Stimulated activated CD8-positive, alpha-beta memory T cell treated with anti-CD3 and anti-CD28 coated beads, Interleukin-15, amount 100 ng/mL, for 4 hours (primary cell): ENCODE measurements around the gene FAM83C.

Source experiments
- DNase-seq, 2 donors: peaks; one replicate each; pipeline ENCODE4 v3.0.0-alpha.2; 2020; ENCODE audit warnings: low read depth in 2 of 2

FAM83C gene

DNA sequence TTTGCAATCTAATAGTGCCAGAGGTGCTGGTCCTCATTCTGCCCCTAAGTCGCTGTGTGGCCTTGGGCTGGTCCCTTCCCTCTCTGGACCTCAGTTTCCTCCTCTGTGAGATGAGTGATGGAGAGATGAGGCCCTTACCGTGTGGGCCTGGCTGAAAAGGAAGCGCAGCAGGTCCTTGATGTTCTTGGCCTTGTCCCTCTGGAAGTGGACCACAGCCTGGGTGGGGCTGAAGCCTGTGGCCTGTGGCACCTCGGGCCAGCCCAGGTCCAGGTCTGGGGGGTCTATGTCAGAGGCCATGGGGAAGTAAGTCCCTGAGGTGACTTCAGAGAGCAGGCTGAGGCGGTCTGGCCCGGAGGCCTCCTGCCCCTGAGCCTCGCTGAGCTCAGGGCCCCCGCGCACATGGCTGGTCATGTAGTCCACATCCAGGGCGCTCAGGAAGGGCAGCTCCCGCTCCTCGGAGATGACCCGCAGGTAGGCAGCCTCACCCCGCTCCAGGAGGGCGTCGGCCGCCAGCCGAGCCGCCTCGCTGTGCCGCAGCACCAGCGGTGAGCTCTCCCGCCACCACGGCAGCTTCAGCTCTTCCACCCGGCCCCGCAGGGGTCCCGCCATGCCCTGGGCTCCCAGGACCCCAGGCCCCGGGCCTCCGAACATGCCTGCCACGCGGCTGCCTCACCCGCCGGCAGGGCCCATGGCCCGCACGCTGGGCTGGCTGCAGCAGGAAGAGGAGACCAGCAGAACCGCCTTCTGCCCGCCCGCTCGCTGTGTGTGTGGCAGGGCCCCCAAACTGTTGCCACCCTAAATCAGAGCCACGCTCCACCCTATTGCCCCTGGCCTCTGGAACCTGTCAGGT, at the start of gene FAM83C:
Gene FAM83C, minus strand, starts transcription at position 772 of the 850 bp plus-strand sequence. Its CDS starts 121 bp downstream, at position 651.
- no peak for DNase-seq

DNA sequence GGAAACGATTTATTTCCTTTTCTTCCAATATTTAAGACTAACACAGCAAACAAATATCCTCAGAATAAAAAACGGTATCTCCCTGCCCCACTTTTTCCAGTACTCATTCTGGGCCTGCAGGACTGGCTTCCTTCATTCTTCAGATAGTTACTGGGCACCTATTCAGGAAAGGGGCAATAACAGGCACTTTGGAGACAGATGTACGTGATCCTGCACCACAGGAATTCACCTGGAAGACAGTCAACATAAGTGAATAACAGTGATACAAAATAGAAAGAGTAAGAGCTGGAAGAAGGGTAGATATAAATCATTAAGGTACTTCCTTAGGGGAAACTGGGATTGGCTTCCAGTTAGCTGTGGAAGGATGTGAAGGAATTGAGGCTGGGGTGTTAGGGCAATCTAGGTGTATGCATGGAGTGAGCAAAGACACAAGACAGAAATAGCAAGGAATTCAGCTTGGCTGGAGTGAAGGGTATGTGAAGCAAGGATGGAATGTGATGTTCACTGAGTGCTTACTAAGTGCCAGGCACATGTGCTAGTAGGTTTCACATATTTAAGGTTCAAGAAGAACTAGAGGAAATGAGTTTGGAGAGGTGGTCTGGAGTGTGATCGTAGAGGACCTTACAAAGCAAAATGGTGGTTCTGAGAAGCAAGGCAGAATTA, 49.3 kb upstream of the FAM83C start:
- DNase-seq: no peak

DNA sequence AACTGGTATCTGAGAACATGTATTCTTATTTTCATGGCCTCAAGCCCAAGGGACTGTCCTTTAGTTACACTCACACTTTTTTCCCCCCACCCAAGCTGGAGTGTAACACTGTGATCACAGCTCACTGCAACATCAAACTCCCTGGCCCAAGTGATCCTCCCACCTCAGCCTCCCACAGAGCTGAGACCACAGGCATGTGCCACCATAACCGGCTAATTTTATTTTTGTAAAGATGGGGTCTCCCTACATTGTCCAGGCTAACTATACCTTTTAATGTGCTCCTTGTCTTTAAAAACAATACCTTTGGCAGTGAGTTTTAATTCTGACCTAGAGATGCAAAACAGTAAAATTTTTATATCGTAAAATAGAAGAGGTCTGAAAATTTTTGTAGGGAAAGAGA, 48.2 kb upstream of the FAM83C start:
- DNase-seq: no peak

DNA sequence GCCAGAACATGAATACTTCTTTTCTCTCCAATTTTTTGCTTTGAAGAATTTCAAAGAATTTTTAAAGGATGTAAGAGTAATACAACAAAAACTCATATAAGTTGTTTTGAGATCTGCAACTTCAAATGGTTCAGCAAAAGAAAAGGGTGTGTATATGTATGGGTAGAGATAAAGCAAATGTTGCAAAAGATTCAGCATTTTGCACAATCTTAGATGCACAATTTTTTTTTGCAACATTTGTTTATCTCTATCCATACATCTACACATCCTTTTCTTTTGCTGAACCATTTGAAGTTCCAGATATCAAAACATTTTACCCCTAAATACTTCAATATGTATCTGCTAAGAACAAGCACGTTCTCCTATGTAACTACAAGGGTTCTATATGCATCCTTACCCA, 47.4 kb upstream of the FAM83C start:
- no peak for DNase-seq

DNA sequence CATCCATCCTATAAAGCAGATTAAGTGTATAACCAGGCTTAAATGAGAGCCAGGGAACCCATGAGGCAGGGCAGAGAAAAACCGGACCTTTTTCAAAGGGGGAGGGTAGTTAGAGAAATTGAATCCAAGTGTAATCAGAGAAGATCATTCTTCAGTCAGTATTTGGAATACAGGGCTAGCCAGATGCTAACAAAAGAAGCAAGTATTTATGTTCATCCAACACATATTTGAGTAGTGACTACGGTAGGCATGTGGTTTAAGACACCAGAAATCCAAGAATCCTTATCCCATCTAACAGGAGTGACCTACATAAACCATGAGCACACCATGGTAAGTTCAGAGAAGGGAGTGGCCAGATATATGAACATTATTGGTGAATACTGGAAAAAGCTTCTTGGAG, 46.8 kb upstream of the FAM83C start:
- no peak for DNase-seq

DNA sequence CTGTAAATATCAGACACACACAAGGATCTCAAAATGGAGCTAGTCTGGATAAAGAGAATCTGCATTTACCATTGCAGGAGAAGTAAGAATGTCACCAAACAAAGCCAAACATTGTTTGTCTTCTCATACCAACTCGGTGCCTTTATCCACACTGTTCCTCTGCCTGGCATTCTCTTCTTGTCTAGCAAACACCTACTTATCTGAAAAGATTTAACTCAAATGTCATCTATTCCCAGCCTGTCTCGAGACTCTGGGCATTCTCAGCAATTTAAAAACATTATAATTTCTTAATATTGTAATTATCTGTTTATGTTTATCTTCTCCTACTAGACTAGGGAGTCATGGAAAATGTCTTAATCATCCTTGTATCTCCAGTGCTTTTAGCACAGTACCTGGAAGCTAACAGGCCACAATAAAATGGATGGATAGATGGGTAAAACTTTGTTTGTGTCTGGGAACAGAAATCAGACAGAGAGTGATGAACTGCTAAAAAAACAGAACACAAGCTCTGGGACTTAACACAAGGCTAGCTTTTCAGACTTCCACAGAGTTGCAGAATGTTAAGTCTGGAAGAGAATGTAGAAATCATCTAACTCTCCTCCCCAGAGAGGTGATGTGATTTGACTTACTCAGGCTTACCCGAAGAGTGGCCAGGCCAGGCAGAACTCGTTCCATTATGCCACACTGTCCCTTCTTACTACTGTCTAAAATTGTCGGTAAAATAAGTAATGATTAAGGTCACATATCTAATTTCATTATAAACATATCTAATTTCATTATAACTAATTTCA, 42.3 kb upstream of the FAM83C start:
- DNase-seq: no peak

DNA sequence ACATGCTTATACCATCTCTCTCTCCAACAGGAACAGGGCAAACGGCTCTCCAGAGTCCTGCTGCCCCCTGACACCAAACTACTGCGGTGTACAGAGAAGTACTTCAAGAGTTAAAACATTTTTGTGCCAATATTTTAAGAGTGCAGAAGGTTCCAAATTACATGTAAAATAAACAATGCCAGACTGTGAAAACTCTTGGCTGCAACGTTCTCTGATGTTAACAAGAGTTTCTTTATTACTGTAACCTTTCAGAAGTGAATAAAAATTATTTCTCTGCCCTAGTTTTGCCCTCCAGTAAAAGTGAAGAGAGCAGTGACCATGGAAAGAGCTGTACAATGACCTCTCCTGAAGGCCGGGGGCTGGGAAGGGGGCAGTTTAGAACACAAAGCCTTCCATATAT, 41.4 kb upstream of the FAM83C start:
- no peak for DNase-seq

DNA sequence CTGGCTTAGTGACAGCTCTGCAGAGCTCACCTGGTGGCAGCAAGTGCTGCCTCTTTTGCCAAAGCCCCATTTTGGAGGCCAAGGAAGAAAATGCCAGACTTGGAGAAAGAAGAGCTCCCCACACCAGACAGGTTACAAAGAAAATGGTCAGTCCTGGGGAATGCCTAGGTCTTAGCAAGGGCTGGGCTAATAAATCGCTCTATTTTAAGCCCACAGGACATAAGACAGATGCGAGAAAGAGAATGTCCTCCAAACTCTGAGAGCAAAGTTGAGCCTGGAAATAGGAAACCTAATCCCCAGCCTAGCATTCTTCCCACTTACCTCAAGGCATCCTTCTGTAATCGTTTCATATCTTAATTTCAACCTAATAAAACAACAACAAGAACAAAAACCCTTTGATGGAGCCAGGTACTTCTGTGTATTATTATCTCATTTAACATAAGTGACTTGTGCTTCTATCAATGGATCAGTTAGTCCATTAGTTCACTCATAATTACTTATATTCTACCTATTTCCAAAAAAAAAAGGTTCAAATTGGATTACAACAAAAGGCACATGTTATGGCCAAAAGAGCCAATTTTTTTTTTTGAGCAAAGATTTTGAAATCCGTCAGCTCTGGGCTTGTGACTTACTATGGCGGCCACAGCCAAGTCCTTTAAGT, 40.4 kb upstream of the FAM83C start:
- DNase-seq: no peak

DNA sequence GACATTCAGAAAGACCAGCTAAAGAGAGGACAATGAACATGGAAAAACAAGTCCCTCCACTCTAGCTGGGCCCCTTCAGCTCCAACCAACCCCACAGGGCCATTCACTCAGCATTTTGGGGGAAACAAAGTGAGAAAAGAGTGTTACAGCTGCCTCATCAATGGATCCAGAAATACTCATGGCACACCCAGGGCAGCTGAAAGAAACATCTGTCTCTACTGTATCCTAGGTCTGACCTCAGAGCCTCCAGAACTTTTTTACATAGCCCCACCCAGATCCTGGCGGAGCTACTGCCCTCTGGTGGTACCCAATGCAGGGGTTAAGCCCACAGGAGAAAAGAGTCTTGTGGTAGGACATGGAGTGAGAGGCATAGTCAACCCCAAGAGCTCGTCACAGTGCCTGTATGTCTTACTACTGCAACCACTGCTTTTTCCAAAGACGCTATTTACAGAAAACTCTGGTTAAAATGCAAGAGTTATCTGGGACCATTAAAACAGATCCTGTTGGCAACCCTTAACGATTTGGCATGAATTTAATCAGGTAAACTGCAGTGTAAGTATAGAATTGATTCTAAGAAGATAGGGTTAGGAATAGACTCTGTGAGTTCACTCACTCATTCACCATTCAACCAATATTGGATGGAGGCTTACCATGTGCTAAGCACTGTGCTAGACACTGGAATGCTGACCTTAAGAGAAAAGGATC, 37.4 kb upstream of the FAM83C start:
- DNase-seq: no peak

DNA sequence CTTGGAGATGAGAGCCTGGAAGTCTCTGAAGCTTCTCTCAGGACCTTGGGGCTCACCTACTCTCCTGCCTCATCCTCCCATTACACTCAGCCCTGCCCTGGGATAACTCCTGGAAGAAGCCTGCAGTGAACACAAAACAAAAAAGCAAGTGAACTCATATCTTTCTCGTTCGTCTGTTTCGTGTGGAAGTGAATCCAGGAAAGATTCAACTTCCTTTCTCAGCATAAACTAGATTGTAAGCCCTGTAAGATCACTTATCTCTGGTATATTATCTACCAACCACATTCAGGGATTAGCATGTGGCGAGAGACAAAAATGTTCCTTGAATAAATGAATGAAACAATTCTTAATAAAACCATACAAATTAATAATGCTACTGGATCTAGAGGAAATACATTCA, 36.5 kb upstream of the FAM83C start:
- no peak for DNase-seq

DNA sequence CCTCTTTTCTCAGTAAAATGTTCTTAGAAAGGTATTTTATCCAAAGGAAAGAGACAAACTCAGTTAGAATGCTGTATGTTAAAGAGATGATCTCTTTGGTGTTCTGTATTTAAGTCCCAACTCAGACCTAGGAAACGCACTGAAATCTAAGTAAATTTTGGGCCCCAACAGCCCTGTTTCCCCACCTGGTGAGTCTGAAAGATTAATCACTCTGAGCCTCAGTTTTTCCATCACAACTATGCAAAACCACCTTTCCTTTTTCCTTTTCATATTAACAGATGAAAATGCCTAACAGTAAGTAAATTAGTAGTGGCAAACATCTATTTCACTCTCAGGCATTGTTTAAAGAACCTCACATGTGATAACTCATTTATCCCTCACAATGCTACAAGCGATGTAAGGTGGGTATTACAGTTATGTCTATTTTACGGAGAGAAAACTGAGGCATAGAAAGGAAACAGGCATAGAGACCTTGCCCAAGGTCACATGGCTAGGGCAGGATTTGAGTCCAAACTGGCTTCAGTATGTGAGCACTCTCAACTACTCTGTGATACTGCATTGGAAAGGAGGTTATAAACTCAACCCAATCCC, 36.0 kb upstream of the FAM83C start:
- DNase-seq: no peak

DNA sequence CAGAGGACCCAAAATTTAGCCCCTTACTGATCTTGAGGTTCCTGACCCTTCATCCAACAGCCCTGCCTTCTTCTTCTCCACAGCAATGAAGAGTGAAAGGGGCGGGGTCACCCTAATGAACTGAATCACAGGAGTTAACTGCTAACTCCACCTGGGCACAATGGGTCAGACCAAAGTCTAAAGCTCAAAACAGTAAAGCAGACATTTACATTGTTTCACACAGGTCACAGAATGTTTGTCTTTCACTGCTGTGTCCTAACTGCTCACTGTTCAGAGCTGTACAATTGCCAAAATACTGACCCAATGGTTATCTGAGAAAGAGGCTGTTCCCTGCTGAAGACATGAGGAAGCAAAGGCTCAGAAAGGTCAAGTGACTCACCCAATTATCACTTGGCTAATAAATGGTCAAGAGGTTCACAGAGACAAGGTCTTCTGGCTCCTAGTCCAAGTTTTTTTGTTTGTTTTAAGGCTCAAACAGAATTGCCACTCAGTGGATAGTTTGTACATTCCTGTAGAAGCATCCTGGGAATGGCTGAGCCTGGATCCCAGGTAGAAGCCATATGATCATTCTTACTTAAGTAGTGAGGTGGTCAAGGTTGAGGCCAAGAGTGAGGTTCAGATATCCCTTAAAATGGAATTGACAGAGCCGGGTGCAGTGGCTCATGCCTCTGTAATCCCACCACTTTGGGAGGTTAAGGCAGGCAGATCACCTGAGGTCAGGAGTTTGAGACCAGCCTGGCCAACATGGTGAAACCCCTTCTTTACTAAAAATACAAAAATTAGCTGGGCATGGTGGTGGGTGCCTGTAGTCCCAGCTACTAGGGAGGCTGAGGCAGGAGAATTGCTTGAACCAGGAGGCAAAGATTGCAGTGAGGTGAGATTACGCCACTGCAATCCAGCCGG, 35.1 kb upstream of the FAM83C start:
- no peak for DNase-seq

DNA sequence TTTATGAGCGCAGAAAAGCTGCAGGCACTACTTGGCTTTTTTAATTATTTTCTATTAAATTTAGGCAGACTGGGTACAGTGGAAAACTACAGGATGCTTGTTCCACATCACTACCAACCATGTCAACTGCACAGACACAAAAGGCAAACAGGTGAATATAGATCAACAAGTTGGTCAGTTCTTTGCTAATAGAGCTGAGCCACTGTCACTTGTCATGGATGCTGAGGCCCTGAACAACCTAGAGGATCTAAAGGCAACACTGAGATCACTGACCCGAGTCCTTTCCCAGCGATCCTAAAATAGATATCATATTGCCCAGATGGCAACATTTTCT, 34.5 kb upstream of the FAM83C start:
- no peak for DNase-seq

DNA sequence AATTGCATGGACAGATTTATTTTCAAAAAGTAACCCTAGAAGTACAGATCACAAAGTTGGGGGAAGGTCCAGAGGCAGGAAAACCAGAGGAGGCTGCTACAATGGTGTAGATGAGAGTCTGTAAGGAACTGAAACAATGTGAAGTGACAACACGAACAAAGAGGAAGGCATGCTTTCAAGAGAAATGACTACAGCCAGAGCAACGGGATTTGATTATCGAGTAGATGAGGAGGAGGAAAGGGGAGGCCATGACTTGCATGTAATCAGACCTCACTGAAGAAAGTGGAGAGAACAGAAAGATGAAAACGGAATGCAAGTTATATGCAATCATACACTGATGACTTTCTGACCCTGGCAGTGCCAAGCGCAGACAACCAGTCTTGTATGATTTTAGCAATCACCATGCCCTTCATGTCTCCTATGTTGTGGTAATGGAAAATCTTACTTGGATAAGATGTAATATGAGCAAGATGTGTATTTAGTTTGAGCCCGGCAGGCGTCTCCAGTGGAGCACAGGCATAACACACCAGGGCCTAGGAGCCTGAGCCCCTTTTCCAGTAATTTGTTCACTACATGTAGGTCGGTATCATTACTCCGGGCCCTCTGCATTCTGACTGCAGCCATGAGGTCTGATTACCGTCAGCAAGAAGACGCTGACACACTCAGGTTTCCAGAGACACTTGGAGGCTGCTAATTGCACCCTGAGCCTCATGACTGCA, 34.0 kb upstream of the FAM83C start:
- no peak for DNase-seq

DNA sequence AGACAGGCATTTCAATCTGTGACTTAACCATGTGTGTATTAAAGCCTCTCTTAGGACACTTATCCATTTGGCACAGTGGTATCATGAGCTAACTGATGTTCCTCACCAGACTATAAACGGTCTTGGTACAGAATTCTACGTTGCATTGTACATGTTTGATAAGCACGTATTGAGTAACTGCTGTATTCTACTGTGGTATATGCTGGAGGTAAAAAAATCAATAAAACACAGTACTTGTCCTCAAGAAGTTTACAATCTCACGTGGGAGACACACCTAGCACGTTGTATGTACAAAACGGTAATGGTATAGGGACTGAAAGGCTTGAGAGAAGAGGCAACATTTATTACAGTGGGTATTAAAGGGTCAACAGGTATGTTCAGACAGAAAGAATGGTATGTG, 33.2 kb upstream of the FAM83C start:
- DNase-seq: no peak

DNA sequence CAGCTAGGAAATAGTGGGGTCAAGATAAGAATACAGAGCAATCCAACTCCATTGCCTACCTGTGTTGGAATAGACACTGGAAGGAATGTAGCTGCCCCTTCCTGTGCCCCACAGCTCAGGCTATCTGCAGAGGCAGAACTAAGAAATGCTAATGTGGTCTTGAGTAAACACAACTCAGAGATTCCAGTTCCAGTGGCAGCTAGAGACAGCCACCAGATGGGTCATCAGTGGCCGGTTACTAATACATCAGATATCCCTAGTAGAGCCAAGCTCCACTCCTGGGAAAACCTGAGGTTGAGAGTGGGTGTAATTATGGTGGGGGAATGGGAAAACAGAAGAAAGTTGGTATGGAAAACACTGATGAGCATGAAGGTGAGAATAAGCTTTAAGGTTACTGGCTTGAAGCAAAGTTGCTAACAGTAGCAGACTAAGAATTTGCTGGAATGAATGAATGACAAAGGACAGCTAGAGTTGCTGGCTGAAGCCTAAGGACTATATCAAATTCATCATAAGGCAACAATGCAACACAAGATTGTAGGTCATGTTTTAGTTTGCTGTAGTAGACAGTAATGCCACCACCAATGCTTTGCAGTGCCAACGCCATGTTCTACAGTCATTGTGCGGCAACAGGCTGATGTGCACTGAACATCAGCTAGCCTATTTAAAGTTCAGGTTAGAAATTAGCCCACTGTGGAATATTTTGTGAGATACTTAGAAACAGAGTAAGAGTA, 28.3 kb upstream of the FAM83C start:
- no peak for DNase-seq

DNA sequence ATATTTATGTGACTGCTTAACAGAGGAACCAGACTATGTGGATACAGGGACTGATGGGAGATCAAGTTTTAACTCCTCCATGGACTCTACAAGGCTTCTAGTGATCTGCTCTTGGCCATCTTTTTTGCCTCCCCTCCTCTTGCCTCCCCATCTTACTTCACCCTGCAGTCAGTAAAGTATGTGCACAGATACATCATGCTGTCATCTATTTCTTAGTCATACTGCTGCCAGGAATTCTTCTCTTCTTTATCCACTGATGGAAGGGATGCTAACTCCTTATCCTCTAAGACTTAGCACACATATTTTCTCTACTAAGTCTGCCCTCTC, 27.6 kb upstream of the FAM83C start:
- DNase-seq: no peak

DNA sequence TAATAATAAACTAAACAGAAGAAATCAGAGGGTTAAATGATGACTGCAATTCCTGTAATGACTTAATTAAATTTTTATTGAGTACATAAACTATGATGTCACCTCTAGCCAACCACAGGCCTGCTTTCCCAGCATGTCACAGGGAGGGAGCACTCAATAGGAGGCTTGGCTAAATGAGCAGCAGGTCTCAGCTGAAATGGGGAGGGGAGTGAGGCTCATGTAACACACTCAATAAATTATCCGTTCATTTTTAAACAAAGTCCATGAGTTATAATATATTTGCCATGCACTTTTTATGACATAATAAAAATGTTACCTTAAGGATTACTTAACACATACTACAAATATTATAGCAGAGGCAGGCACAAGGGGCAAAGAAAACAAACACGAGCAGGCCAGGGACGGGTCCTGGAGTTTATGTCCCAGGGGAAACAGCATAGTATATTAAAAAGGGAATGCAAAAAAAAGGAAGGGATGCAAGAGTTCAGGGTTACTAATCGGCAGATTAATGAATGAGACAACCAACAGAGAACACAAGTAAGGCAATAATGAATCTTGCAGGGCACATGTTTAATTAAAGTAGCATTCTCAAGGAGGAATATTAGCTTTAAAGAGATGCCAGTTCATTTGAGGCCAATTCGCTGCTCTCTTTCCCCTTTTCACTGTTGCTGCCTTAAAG, 27.1 kb upstream of the FAM83C start:
- no peak for DNase-seq
